Fibroblast of mammary gland (primary cell): Measurements from ENCODE around the gene PEG3.
"Not testable (repeated sequence)": the region's sequence is repeated elsewhere in the genome, so short reads cannot be mapped to it uniquely, and the experiment has no call there.

Experiments used
- DNase-seq: peaks from one replicate; pipeline ENCODE4 v3.0.0-alpha.2; 2010; ENCODE audit warnings: low read depth
- H3K4me3 ChIP-seq: 2 replicates; pipeline ENCODE4 v1.5.1; 2011; ENCODE audit warnings: low read depth, mild to moderate bottlenecking, low read length, moderate library complexity; ENCODE audit not compliant: control insufficient read depth
- TF ChIP-seq, protein P1 (sequence below): conservative IDR thresholded peaks from 2 replicates; pipeline ENCODE4 v1.5.1; 2011; ENCODE audit warnings: low read depth, low read length, inconsistent platforms; ENCODE audit not compliant: control insufficient read depth, insufficient read depth

Gene PEG3

DNA sequence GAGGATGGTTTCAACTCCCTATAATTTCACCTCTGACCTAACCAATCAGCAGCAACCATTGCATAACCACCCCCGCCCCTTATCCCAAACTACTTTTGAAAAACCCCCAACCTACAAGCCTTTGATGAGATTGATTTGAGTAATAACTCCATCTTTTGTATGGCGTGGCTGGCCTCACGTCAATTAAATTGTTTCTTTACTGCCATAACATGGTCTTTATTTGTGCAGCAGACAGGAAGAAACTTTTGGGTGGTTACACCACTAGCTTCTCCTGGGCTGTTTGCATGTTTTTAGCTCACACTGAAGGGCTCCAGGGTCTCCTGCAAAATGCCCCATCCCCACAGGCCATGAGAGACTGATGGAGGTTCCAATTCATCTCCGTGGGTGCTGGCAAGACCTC is 34.0 kb upstream of the PEG3 start:
- TF ChIP-seq, protein P1, sequence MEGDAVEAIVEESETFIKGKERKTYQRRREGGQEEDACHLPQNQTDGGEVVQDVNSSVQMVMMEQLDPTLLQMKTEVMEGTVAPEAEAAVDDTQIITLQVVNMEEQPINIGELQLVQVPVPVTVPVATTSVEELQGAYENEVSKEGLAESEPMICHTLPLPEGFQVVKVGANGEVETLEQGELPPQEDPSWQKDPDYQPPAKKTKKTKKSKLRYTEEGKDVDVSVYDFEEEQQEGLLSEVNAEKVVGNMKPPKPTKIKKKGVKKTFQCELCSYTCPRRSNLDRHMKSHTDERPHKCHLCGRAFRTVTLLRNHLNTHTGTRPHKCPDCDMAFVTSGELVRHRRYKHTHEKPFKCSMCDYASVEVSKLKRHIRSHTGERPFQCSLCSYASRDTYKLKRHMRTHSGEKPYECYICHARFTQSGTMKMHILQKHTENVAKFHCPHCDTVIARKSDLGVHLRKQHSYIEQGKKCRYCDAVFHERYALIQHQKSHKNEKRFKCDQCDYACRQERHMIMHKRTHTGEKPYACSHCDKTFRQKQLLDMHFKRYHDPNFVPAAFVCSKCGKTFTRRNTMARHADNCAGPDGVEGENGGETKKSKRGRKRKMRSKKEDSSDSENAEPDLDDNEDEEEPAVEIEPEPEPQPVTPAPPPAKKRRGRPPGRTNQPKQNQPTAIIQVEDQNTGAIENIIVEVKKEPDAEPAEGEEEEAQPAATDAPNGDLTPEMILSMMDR = no peak
- no peak for DNase-seq
- H3K4me3 ChIP-seq = no peak overlapping the region

DNA sequence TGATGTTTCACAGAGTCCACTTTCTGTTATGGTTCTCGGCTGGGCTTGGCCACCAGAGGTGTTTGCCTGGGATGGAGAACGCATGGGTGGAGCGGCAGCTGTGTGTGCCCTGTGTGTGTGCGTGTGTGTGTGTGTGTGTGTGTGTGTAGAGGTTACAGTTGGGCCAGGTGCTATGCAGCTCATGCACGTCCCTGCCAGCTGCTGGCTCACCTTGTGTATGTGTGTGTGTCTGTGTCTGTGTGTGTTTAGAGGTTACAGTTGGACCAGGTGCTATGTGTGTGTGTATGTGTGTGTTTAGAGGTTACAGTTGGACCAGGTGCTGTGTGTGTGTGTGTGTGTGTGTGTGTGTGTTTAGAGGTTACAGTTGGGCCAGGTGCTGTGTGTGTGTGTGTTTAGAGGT is 33.0 kb upstream of the PEG3 start:
- no peak overlapping the region for H3K4me3 ChIP-seq
- DNase-seq = no peak
- TF ChIP-seq, protein P1 = no peak

DNA sequence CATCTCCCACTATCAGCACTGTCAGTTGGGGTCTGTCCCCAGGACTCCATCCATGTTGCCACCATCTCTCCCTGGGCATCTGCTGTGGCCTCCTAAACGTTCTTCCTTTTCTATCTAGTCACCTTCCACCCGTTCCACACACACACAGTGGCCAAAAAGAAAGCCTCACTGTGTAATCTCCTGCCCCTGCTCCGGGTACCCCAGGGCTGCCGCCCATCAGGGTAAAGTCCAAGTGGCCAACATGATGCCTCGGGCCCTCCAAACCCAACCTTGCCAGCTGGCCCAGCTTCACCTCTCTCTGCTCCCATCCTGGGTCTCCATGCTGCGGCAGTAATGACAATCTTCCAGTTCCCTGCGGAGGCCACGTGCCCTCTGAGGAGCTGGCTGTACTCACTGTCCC is 29.4 kb upstream of the PEG3 start:
- no peak overlapping the region for H3K4me3 ChIP-seq
- no peak for DNase-seq
- TF ChIP-seq, protein P1 = no peak

DNA sequence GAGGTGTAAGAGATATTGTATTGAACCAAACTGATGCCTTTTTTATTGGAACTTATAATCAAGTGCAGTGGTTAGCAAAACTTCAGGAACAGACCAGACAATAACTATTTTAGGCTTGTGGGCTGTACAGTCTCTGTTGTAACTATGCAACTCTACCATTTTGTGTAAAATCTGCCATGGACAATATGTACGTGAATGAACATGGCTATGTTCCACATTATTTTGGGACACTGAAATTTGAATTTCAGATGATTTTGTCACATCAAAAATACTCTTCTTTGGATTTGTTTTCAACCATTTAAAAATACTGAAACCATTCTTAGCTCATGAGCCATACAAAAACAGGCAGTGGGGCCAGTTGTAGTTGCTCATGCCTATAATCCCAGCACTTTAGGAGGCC is 27.9 kb upstream of the PEG3 start:
- TF ChIP-seq, protein P1 = no peak
- no peak for DNase-seq
- H3K4me3 ChIP-seq = no peak overlapping the region

DNA sequence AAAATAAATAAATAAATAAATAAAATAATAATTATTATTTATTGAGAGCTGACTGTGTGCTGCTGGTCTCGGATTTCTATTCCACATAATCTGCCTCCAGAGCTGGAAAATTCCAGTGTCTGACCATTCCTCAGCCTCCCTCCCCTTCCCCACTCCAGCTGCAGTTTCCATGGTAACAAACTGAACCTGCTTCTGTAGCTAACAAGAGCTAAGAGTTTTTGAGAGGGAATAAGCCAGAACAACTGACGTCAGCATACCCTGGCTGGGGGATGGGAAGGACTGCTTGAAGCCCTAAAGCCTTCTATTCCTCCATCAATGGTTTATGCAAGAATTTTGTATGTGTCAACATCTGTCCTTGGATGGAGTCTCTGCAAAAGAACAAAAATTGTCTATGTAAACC is 26.0 kb upstream of the PEG3 start:
- TF ChIP-seq, protein P1 = no peak
- no peak for DNase-seq
- no peak overlapping the region for H3K4me3 ChIP-seq

DNA sequence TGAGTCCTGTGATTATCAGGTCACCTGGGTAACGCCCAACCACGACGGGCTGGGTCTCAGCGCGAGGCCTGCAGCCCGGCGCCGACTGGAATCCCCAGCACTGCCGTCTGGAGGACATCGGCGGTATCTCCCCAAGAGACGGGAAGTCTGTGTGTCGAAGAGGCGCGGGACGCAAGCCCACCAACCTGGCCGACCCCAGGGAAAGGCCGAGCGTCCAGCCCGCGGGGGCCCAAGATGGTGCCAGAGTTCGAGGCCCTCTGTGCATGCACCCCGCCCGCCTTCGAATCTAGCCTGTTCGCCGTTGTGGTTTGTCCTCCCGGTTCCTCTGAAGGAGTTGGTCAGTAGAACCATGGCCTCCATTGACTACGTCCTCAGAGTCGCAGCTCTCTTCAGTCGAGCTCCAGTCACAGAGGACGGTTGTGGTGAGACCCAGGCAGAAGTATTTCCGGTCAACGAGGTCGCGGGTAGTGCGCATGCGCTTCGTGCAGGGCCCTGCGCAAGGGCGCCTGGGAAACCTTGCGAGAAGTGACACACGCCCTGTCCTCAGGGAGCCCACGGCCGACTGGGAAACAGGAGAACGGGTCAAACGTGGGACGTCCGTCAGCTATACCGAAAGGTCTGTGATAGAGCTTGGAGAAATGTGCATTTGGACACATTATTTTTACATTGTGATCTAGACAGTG is 24.1 kb upstream of the PEG3 start:
- TF ChIP-seq, protein P1 = no peak
- H3K4me3 ChIP-seq = no peak overlapping the region
- DNase-seq = no peak

DNA sequence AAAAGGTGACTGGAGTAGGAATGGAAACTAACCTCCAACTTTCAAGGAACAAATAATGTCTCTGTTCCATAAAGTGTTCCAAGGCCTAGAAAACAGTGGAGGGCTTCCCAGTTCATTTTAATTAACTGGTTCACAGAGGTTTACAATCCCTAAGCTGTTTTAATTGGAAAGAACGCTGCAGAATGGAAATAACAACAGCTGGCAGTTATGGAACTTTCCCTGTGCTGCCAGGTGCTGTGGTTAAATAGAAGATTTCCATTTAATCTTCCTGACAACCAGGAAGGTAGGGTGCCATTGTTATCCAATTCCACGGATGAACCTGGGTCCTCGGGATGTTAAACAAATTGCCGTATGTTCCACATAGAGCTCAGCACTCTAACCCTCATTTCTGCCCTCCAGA is 22.2 kb upstream of the PEG3 start:
- TF ChIP-seq, protein P1 = no peak

DNA sequence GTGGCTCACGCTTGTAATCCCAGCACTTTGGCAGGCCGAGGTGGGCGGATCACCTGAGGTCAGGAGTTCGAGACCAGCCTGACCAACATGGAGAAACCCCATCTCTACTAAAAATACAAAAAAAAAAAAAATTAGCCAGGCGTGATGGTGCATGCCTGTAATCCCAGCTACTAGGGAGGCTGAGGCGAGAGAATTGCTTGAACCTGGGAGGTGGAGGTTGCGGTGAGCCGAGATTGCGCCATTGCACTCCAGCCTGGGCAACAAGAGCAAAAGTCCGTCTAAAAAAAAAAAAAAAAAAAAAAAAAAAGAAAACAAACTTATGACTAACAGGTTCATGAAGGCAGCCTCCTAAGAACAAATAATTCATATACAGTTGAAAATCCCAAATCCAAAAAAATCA is 19.9 kb upstream of the PEG3 start:
- H3K4me3 ChIP-seq, DNase-seq: not testable (repeated sequence)

More for the DNA sequence above, 22.2 kb upstream of the PEG3 start:
- DNase-seq = no peak
- H3K4me3 ChIP-seq = no peak overlapping the region
